Stimulated activated CD8-positive, alpha-beta memory T cell treated with anti-CD3 and anti-CD28 coated beads, Interleukin-7, amount 100 ng/mL, for 1 hour (primary cell): Measurements from ENCODE around the gene CRELD2.

Source experiments
- DNase-seq, 2 donors: peaks; one replicate each; pipeline ENCODE4 v3.0.0-alpha.2; 2020; ENCODE audit warnings: low read depth in 2 of 2

CRELD2 gene

GRCh38 chr22:49887702-49888101 is 30.7 kb upstream of the CRELD2 start:
- no peak for DNase-seq

GRCh38 chr22:49889071-49889470 is 29.4 kb upstream of the CRELD2 start:
- DNase-seq: no peak

GRCh38 chr22:49892226-49892899 is 26.1 kb upstream of the CRELD2 start:
- DNase-seq: no peak

GRCh38 chr22:49893025-49893424 is 25.4 kb upstream of the CRELD2 start:
- no peak for DNase-seq

DNA sequence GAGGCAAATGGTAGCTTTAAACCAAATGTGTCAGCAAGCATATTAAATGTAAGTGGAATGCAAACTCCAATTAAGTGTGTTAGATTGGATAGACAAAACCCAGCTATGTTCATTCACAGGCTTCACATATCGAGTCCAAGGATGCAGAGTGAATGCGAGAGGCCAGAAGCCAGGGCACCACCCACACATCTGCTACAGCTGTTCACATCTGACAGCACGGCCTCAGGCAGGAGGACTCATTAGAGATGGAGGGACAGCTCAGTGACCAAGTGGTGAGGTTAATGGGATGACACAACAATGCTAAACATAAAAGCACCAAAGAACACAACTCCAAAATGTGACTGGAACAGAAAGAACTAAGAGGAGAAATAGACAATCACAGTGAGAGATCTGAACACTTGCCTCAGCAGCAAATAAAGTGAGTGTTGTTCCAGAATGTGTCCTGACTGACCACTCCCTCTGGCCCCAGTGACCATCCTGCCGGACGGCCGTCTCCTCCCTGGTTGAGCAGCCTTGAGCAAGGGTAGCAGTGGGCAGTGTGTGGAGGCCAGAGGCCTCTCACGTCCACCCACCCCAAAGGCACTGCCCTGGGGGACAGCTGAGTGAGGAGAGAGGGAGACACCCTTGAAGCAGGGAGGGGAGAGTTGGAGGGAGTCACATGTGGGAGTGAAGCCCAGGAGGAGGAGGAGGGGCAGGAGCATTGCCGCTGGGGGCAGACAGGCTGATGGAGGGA is 23.9 kb upstream of the CRELD2 start:
- DNase-seq: no peak

GRCh38 chr22:49896201-49896600 is 22.2 kb upstream of the CRELD2 start:
- DNase-seq: no peak

- DNase-seq: no peak
Observed at GRCh38 chr22:49897015-49897684, 21.3 kb upstream of the CRELD2 start.

- no peak for DNase-seq
Observed at GRCh38 chr22:49899530-49899929, 18.9 kb upstream of the CRELD2 start.

DNA sequence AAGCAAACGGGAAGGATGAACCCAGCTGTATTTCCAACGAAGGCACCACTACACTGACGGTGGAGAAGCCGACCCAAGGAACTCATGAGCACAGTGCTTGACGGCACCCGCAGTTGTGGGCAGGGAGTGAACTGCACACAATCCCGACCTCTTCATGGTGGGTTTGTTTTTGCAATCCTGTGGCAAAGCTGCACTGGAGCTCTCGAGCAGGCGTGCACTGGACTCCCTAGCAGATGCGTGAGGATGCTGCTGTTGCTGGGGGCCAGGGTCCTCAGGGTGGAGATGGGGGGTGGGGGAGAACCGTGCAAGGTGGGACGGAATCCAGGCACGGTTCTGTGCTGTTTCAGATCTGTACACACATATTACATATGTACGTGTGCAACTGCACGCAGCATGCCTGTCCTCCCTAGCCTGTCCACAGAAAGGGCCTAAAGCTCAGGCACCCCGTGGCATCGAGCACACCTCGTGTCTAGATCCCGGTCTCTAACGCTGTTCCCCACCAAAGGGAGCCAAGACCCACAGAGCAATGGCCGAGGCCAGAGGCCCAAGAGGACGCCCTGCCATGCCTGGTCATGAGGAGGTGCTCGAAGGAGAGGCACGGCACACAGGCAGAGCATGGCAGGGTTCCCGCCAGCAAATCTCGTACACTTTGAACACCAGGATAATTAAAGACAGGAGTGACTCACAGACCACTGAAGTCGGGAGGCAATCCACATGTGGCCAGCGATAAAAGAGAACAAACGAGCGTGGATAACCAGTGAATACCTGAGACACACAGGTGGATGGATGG is 17.8 kb upstream of the CRELD2 start:
- no peak for DNase-seq

GRCh38 chr22:49901457-49901856 is 17.0 kb upstream of the CRELD2 start:
- DNase-seq: no peak

- no peak for DNase-seq
Observed at GRCh38 chr22:49903322-49904039, 15.0 kb upstream of the CRELD2 start.

DNA sequence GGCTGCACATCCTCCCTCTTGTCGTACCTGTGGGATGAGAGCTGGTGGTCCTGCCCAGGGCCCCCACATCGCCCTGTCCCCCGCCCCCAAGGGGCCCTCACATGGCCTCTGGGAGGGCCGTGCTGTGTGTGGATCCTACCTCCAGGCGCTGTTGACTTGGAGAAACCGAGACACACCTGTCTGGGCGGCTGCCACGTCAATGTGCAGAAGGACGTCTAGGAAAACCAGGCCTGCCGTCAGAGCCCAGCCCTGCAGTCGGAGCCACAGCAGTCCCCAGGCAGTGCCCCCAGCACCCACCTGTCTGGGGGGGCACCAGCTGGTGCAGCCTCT is 14.4 kb upstream of the CRELD2 start:
- no peak for DNase-seq

GRCh38 chr22:49905465-49905864 is 13.0 kb upstream of the CRELD2 start:
- no peak for DNase-seq

DNA sequence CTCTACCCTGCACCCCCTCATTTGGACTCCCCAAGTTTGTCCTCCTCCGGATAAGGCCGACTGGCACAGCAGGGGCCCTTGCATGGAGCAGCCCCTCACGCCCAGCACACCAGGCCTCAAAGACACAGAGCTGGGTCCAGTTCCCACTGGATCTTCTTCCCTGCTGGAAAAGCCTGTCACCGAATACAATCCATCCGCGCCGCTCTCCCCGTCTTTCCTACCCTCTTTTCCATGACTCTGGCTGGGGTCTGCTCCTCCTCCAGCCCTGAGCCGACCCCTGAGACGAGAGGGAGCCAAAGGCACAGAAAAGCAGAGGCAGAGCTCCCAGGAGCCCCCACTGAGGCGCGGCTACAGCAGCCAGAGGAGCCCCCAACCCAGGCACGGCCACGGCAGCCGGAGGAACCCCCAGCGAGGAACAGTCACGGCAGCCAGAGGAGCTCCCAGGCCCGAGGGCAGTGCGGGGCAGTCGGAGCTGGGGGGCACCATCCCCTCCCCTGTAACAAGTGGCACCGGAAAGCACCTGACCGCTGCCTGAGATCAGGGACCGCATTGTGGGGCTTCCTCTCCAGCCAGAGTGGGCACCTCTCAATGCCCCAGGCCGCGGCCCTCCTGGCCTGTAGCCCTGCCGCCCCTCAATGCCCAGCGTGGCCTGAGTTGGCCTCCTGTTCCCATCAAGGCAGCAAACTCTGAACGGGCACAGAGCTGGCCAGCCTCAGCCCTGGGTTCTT is 12.2 kb upstream of the CRELD2 start:
- no peak for DNase-seq

GRCh38 chr22:49906799-49907290 is 11.6 kb upstream of the CRELD2 start:
- DNase-seq: no peak

- DNase-seq: no peak
Observed at GRCh38 chr22:49907807-49908206, 10.6 kb upstream of the CRELD2 start.

GRCh38 chr22:49909476-49910205 is 8.8 kb upstream of the CRELD2 start:
- DNase-seq: no peak

DNA sequence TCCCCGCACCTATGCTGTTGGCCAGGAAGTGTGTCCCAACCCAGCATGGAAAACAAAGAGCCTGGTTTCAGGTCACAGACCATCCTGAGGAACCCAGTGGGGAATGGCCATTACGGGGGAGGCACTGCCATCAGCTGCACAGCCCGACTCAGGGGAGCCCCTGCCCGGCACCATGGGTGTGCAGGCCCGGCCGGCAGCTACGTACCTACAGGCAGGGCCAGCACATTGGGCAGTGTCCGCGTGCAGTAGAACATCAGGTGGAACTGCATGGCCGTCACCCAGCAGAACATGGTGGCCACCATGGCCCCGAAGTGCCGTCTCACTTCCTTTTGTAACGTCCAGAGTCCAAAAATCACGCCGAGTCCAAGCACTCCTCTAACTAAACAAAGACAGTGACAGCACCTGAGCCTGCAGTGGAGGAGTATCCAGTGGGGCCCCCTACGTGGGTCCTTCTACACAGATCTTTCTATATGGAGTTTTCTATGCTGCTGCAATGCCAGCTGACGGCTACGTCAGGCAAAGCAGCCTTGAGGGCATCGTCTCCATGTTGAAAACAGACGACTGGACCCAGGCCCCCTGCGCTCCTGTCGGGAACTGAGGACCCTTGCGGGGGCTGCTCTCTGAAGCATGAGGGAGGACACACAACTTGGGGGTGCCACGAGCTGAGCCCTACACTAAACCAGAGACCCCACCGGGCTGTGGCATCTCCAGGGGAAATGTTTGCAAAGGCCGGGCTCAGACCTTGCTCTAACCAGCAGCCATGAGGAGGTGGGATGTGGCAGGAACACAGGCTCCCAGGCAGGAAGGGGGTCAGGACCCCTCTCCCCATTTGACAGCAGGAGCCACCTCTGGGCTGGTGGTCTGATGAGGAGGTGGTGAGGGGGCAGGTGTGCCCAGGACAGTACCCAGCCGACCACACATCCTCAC is 7.9 kb upstream of the CRELD2 start:
- DNase-seq: no peak
